Loucy (cell line): ENCODE measurements around the gene NOS2.

Source experiments
- H2AFZ ChIP-seq: fragments of 200-600 bp; sonication (generic); 2 replicates; pipeline ENCODE4 v1.6.0; 2016; ENCODE audit warnings: antibody characterized with exemption, mild to moderate bottlenecking, low read length, moderate library complexity
- H3F3A ChIP-seq: fragments of 200-600 bp; 2 replicates; pipeline ENCODE4 v1.6.0; 2016; ENCODE audit warnings: antibody characterized with exemption, low read depth, mild to moderate bottlenecking
- H3K27me3 ChIP-seq: fragments of 200-600 bp; sonication (generic); 2 replicates; pipeline ENCODE4 v1.6.1; 2014; ENCODE audit warnings: low read length, mild to moderate bottlenecking; ENCODE audit not compliant: insufficient read depth, poor library complexity, severe bottlenecking
- H3K36me3 ChIP-seq: fragments of 200-600 bp; sonication (generic); 2 replicates; pipeline ENCODE4 v1.6.1; 2016; ENCODE audit warnings: low read length; ENCODE audit not compliant: insufficient read depth
- H3K4me1 ChIP-seq: fragments of 200-600 bp; sonication (generic); 2 replicates; pipeline ENCODE4 v1.5.1; 2014; ENCODE audit warnings: low read length, mild to moderate bottlenecking; ENCODE audit not compliant: insufficient read depth, poor library complexity, severe bottlenecking
- H3K4me2 ChIP-seq: fragments of 200-600 bp; sonication (generic); 2 replicates; pipeline ENCODE4 v1.6.0; 2014; ENCODE audit warnings: antibody characterized with exemption, low read length, low read depth, mild to moderate bottlenecking; ENCODE audit not compliant: poor library complexity, severe bottlenecking
- H3K4me3 ChIP-seq: fragments of 200-600 bp; sonication (generic); 2 replicates; pipeline ENCODE4 v1.5.1; 2014; ENCODE audit warnings: low read length, mild to moderate bottlenecking, mixed read lengths; ENCODE audit not compliant: poor library complexity, severe bottlenecking
- H3K79me2 ChIP-seq: fragments of 200-600 bp; sonication (generic); 2 replicates; pipeline ENCODE4 v1.6.1; 2014; ENCODE audit warnings: low read length; ENCODE audit not compliant: insufficient read depth
- H3K9ac ChIP-seq: fragments of 200-600 bp; sonication (generic); 2 replicates; pipeline ENCODE4 v1.6.0; 2014; ENCODE audit warnings: mild to moderate bottlenecking, low read depth, low read length, moderate library complexity; ENCODE audit not compliant: poor library complexity, severe bottlenecking
- H3K9me2 ChIP-seq: fragments of 200-600 bp; sonication (generic); replicated peaks from 2 replicates; pipeline ENCODE4 v1.6.1; 2016; ENCODE audit warnings: low read depth, low read length, mixed read lengths
- H3K9me3 ChIP-seq: fragments of 200-600 bp; sonication (generic); 2 replicates; pipeline ENCODE4 v1.6.1; 2014; ENCODE audit warnings: mild to moderate bottlenecking, antibody characterized with exemption, low read length, low read depth; ENCODE audit not compliant: insufficient read depth
- H4K20me1 ChIP-seq: fragments of 200-600 bp; sonication (generic); 2 replicates; pipeline ENCODE4 v1.6.0; 2014; ENCODE audit warnings: antibody characterized with exemption, low read length, mild to moderate bottlenecking; ENCODE audit not compliant: insufficient read depth, poor library complexity, severe bottlenecking
- CTCF ChIP-seq: fragments of 200-600 bp; sonication (generic); conservative IDR thresholded peaks from 2 replicates; pipeline ENCODE4 v1.5.1; 2014; ENCODE audit warnings: mild to moderate bottlenecking, antibody characterized with exemption, low read length
- EZH2phosphoT487 ChIP-seq: fragments of 200-600 bp; IDR thresholded peaks from 2 replicates; pipeline ENCODE4 v1.6.1; 2018; ENCODE audit warnings: antibody characterized with exemption, mild to moderate bottlenecking, moderate library complexity, borderline replicate concordance

NOS2 gene

GRCh38 chr17:27760069-27760885, 40.1 kb downstream of the NOS2 start:
- H2AFZ ChIP-seq, result no peak overlapping the region
- no peaks in the 10 kb centered on the region for H3K9me2 ChIP-seq
- no peak overlapping the region for H3K9ac ChIP-seq
- H3K4me1 ChIP-seq, result no peaks in the 10 kb centered on the region
- H3K9me3 ChIP-seq, result no peaks in the 10 kb centered on the region
- no peaks in the 10 kb centered on the region for H3K36me3 ChIP-seq
- TF ChIP-seq EZH2phosphoT487 (no peak), CTCF (peak; percentile 95)
- no peaks in the 10 kb centered on the region for H3F3A ChIP-seq
- H3K4me2 ChIP-seq, result no peak overlapping the region
- no peaks in the 10 kb centered on the region for H3K27me3 ChIP-seq
- no peaks in the 10 kb centered on the region for H3K79me2 ChIP-seq
- no peak overlapping the region for H3K4me3 ChIP-seq
- no peaks in the 10 kb centered on the region for H4K20me1 ChIP-seq

- Histone ChIP-seq H3K4me3 (no peak overlapping the region), H3K9me3 (no peaks in the 10 kb centered on the region), H3K79me2 (no peaks in the 10 kb centered on the region), H3K4me2 (no peak overlapping the region), H2AFZ (no peak overlapping the region), H4K20me1 (no peaks in the 10 kb centered on the region), H3K9me2 (no peaks in the 10 kb centered on the region), H3K4me1 (no peaks in the 10 kb centered on the region), H3K9ac (no peak overlapping the region), H3F3A (no peaks in the 10 kb centered on the region), H3K27me3 (no peaks in the 10 kb centered on the region), H3K36me3 (no peaks in the 10 kb centered on the region)
- TF ChIP-seq CTCF, result no peak
Measured at GRCh38 chr17:27759528-27759927, 40.8 kb downstream of the NOS2 start.

- no peaks in the 10 kb centered on the region for H3K36me3 ChIP-seq
- TF ChIP-seq EZH2phosphoT487, result no peak
- peak; percentile 84 for TF ChIP-seq CTCF
Measured at GRCh38 chr17:27756467-27757371, 43.6 kb downstream of the NOS2 start.

More at GRCh38 chr17:27756467-27757371, 43.6 kb downstream of the NOS2 start:
- H3K9me2 ChIP-seq, result no peaks in the 10 kb centered on the region
- H4K20me1 ChIP-seq, result no peaks in the 10 kb centered on the region
- H3K79me2 ChIP-seq, result no peaks in the 10 kb centered on the region
- no peaks in the 10 kb centered on the region for H3K4me1 ChIP-seq
- H2AFZ ChIP-seq, result no peak overlapping the region
- no peaks in the 10 kb centered on the region for H3K27me3 ChIP-seq
- H3K4me3 ChIP-seq, result no peak overlapping the region
- H3K9ac ChIP-seq, result no peak overlapping the region
- H3K4me2 ChIP-seq, result no peak overlapping the region
- no peaks in the 10 kb centered on the region for H3F3A ChIP-seq
- H3K9me3 ChIP-seq, result no peaks in the 10 kb centered on the region
